Stimulated activated CD4-positive, alpha-beta T cell treated with anti-CD3 and anti-CD28 coated beads, TNF-alpha, amount 100 ng/mL, for 48 hours (primary cell): ENCODE results near the gene ZFP36.

Experiments
- DNase-seq, 3 donors: peaks; one replicate each; pipeline ENCODE4 v3.0.0-alpha.2; 2020; ENCODE audit warnings: low read depth in 3 of 3

The ZFP36 gene

GRCh38 chr19:39405958-39406655 lies 540 bp upstream of the ZFP36 start:
- DNase-seq: peak; percentile 47 to 84 (median 73)

- DNase-seq: no peak
Observed at GRCh38 chr19:39407410-39407659, 688 bp downstream of the ZFP36 start.

- no peak for DNase-seq
Observed at GRCh38 chr19:39407660-39408391, 1.2 kb downstream of the ZFP36 start.

- DNase-seq: no peak
Observed at GRCh38 chr19:39408392-39409207, 2.0 kb downstream of the ZFP36 start.

GRCh38 chr19:39409208-39410016 lies 2.8 kb downstream of the ZFP36 start:
- peak; percentile 60 to 81 (median 71) for DNase-seq

- DNase-seq: peak in 1 of 3 donors; percentile 36
Observed at GRCh38 chr19:39410017-39410830, 3.6 kb downstream of the ZFP36 start.

GRCh38 chr19:39410831-39411080 lies 4.1 kb downstream of the ZFP36 start:
- no peak for DNase-seq

- no peak for DNase-seq
Observed at GRCh38 chr19:39411081-39411831, 4.6 kb downstream of the ZFP36 start.

- peak; percentile 82 to 89 (median 85) for DNase-seq
Observed at GRCh38 chr19:39411832-39412099, 5.1 kb downstream of the ZFP36 start.

GRCh38 chr19:39412100-39412866 lies 5.6 kb downstream of the ZFP36 start, which contains the start of gene PLEKHG2:
Gene PLEKHG2 (plus strand): TSS chr19:39412669. CDS start chr19:39414087, 1,418 bp downstream.
- peak; percentile 91 to 99 (median 96) for DNase-seq

GRCh38 chr19:39412867-39413271 lies 6.2 kb downstream of the ZFP36 start:
- no peak for DNase-seq

GRCh38 chr19:39413272-39413910 lies 6.7 kb downstream of the ZFP36 start:
- no peak for DNase-seq

- DNase-seq: no peak
Observed at GRCh38 chr19:39413911-39414608, 7.4 kb downstream of the ZFP36 start.

- DNase-seq: no peak
Observed at GRCh38 chr19:39415111-39416046, 8.7 kb downstream of the ZFP36 start.

GRCh38 chr19:39416152-39417120 lies 9.8 kb downstream of the ZFP36 start:
- no peak for DNase-seq

GRCh38 chr19:39417463-39418181 lies 11.0 kb downstream of the ZFP36 start:
- DNase-seq: no peak
